ENCODE data around the gene UNC13C. TPM values are rescaled to one million over a fixed set of nuclear protein-coding genes. Genes with fewer than 3 reads are reported as not detected.

Gene UNC13C
- total RNA-seq, 1 donor from 2014 or later = not detected

DNA sequence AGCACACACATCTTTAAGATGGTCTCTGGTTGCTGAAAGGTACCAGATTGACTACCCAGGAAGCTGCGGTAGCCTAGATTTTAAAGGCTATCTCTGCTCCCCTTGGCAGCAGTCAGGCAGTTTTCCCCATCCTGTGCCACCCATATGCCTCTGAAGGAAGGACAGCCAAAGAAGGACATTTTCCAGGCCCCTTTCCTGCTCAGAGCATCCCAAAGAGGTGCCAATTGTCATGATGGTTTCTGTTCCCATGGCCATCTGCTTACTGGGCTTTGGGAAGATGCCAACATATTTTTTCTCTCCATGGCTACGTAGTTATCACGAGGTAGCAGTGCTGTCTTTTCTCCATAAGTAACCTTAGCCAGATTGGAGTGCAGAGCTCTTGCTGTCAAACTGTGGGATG, 39.7 kb downstream of the UNC13C start:
- no peak for DNase-seq (ENCODE audit: low read depth in 2 of 2)

DNA sequence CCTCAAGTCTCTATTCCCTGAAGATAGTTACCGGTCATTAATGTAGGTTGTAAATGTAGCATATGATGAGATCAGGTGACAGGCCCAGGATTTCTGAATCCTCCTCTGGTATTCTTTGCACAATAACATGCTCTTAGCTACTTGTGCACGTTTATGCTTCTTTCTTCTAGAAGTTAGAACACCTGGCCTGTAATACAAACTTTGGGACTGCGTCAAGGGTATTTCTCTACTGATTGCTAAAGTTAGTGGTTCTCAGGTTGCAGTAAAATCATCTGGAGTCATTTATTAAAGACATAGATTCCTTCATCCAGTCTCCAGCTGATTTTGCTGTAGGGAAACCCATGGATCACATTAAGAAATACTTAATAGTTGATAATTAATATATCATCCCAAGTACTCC, 48.0 kb downstream of the UNC13C start:
- no peak for DNase-seq (ENCODE audit: low read depth in 2 of 2)

DNA sequence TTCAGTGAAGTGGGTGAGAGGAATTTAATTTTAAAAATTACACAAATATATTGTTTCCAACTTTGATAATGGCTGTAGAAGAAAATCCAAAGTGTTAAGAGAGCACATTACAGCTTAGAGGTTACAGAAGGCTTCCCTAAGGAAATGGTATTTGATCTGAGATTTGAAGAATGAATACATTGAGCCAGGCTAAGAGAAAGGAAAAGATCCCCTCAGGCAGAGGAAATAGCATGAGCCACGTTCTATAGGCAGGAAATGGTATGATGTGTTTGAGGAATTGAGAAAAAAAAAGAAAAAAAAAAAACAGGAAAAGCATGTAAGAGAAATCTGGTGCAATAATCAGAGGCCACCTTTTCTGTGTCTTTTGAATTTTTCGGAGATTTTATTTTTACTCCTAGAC, 48.6 kb downstream of the UNC13C start:
- DNase-seq (ENCODE audit: low read depth in 2 of 2) = no peak

- DNase-seq (ENCODE audit: low read depth in 2 of 2) = no peak
These were observed 50.8 kb downstream of the UNC13C start for GRCh38 chr15:54029081-54029480.

DNA sequence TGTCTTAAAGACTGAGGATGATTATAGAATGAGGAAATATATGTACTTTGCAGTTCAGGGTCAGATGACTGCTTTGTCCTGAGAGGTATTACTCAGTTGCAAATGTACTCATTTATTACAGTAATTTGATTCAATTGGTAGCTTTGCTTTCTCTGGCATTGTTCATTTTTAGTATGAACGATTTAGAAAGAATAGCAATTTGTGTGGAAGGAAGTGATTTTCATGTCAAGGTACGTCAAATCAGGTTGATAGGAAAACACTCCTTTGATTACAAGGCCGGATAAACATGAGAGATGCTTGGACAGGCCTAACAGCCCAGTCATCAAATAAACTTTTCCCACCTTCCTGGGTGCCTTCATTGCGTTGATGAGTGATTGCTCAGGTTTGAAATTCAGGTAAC, 53.8 kb downstream of the UNC13C start:
- DNase-seq (ENCODE audit: low read depth in 2 of 2) = no peak

GRCh38 chr15:54033356-54033860, 55.2 kb downstream of the UNC13C start:
- DNase-seq (ENCODE audit: low read depth in 2 of 2) = no peak

DNA sequence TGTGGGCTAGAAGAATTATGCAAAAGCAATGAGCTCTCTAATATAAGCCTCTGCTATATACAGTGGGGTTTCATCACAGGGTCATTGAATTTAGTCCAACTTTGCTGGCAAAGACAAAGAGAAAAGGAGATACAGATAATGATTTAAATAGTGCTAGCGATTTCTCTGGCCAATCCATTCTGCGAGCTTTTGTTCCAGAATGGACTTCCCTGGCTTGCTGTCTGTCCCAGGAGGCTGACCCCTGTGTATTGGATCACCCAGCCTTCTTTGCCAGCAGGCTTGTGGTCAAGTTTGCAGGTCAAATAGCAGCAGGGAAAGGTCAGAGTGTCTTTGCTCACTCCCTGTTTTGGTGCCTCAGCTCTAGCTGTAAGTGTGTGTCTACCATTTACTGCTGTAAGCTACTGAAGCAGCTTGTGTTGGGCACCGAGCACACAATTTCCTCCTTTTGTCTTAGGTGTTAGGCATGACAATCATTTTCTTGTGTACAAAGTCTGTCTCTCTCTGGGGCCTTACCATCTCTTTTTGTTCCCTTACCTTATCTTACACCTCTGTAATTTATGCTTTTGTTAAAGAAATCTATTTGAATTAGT, 55.7 kb downstream of the UNC13C start:
- no peak for DNase-seq (ENCODE audit: low read depth in 2 of 2)

GRCh38 chr15:54035616-54036015, 57.4 kb downstream of the UNC13C start:
- no peak for DNase-seq (ENCODE audit: low read depth in 2 of 2)

- no peak for DNase-seq (ENCODE audit: low read depth in 2 of 2)
These were observed 67.2 kb downstream of the UNC13C start for GRCh38 chr15:54045397-54045796.

DNA sequence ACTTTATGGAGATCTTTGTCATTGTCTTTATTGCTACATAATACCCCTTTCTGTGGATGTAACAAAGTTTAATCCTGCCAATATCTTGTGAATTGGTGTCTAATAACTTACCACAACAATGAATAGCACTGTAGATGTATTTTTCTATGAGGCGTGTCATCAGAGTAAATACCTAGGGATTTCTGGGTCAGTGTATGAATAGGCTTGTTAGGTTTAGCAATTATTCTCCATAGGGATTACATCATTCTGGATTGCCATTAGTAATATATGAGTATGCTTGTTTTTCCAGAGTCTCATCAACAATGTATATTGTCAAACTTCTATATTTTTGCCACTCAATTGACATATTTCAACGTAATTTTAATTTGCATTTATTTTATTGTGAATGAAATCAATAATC, 67.9 kb downstream of the UNC13C start:
- no peak for DNase-seq (ENCODE audit: low read depth in 2 of 2)

- DNase-seq (ENCODE audit: low read depth in 2 of 2) = no peak
These were observed 86.1 kb downstream of the UNC13C start for GRCh38 chr15:54064365-54064764.

DNA sequence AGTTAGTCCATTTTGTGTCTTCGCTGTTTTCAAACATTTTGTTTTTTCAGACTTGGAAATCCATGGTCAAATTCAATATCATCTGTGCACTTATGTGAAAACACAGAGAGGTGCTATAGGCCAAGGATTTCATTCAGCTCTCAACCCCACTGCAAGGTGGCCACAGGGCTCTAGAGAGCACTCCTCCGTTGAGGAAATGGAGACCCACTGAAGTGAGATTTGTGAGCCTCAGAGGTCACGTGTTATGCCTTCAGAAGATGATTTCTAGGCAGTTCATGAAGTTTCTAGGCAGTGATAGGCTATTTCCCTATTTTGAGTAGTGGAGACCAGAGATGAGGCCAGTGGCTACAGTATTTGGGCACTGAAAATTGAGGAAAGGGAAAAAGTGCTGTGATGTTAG, 88.2 kb downstream of the UNC13C start:
- DNase-seq (ENCODE audit: low read depth in 2 of 2) = no peak

- peak; percentile 3 to 27 for DNase-seq (ENCODE audit: low read depth in 2 of 2)
These were observed 104.7 kb downstream of the UNC13C start for GRCh38 chr15:54082836-54083492.

GRCh38 chr15:54083501-54083900, 105.3 kb downstream of the UNC13C start:
- no peak for DNase-seq (ENCODE audit: low read depth in 2 of 2)

GRCh38 chr15:54083991-54084390, 105.8 kb downstream of the UNC13C start:
- DNase-seq (ENCODE audit: low read depth in 2 of 2) = no peak

DNA sequence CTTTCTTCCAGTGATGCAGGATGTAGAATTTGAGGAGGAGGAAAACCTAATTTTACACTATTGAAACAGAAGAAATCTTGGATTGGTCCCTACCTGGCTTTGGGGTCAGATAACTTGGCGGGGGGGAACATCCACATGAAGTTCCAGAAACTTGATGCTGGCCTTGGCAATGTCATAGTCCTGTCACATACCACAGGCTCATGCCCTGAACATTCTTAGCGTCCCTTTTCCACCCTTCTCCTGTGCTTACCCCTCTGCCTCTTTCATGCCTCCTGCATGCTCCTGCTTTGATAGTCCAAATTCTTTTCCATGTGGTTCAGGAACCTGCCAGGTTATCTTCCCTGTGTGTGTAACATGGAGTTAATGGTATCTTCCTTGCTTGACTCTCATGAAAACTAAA, 110.6 kb downstream of the UNC13C start:
- no peak for DNase-seq (ENCODE audit: low read depth in 2 of 2)

- DNase-seq (ENCODE audit: low read depth in 2 of 2) = no peak
These were observed 111.5 kb downstream of the UNC13C start for GRCh38 chr15:54089776-54090175.

GRCh38 chr15:54091651-54092050, 113.4 kb downstream of the UNC13C start:
- DNase-seq (ENCODE audit: low read depth in 2 of 2) = no peak

DNA sequence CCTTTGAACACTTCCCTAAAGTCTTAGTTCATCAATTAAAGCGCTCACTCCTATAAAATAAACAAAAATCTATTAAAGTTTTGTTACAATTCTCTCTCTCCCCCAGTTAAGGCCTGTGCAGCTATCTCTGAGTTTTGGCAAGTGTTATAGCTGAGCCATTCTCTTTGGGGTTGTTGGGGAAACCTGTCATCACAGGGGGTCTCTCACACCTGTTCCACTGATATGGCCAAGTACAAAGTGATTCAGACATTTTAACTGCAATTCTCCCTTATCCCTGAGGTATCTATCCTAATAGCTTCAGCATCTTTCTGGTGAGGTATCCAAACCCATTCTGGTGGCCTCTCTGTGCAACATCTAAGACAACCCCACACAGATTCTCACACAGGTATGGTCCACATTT, 116.4 kb downstream of the UNC13C start:
- no peak for DNase-seq (ENCODE audit: low read depth in 2 of 2)

DNA sequence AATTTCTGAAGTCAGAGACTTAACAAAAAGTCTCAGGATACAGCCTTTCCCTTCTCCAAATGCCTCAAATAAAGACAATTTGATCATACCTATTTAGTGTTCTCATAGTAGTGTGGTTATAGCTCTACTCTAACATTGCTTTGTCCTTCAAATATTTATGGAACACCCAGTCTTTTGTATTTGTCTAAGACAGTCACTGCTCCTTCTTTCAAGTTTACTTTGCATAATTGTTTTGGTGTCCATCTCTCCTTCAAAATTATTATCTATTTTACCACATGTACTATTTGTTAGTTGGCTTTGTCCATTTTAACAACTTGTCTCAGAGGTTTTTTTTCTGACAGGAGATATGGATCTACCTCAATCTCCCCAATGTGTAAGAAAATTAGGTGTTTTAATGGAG, 118.8 kb downstream of the UNC13C start:
- no peak for DNase-seq (ENCODE audit: low read depth in 2 of 2)

- DNase-seq (ENCODE audit: low read depth in 2 of 2) = no peak
These were observed 120.8 kb downstream of the UNC13C start for GRCh38 chr15:54099010-54099409.

DNA sequence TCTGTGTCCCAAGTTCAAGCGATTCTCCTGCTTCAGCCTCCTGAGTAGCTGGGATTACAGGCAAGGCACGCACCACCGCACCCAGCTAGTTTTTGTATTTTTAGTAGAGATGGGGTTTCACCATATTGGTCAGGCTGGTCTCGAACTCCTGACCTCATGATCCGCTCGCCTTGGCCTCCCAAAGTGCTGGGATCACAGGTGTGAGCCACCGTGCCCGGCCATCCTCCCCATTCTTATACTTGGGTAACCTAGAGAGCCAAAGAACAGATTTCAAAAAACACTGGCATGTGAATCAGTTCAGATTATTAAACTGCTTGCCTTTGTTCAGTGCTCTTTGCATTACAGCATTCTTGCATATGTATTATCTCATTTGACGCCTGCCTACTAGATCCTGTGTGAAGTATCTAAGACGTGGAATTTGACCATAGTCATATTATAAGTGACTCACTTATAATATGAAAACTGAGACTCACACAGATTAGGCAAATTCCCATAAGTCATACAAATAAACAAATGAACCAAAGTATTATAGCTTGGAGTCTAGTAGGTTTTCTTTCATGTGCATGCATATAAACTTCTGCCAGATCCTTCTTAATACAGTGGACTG, 123.5 kb downstream of the UNC13C start:
- no peak for DNase-seq (ENCODE audit: low read depth in 2 of 2)

GRCh38 chr15:54102704-54103103, 124.5 kb downstream of the UNC13C start:
- no peak for DNase-seq (ENCODE audit: low read depth in 2 of 2)
